ENCODE data around the gene FAM98A. TPM values are rescaled to one million over a fixed set of nuclear protein-coding genes. Genes with fewer than 3 reads are reported as not detected.

Gene FAM98A
- total RNA-seq, 1 donor from 2014 or later = 43.6 TPM

GRCh38 chr2:33606100-33606499 lies 7.0 kb upstream of the FAM98A start:
- Histone ChIP-seq H3K4me3 (no peak overlapping the region), H3K36me3 (no peaks in the 10 kb centered on the region), H3K9me3 (no peaks in the 10 kb centered on the region), H3K27me3 (no peaks in the 10 kb centered on the region), H3K27ac (no peak overlapping the region), H3K4me1 (no peaks in the 10 kb centered on the region)
- no peak for TF ChIP-seq CTCF (IDR thresholded peaks at IDR 0.05)
- no peak for ATAC-seq
- no peak for DNase-seq
- intact Hi-C loops (cut with DNase I) = no loop called here

- H3K27me3 ChIP-seq = no peaks in the 10 kb centered on the region
- TF ChIP-seq CTCF (IDR thresholded peaks at IDR 0.05) = no peak
- H3K9me3 ChIP-seq = no peaks in the 10 kb centered on the region
- intact Hi-C loops (cut with DNase I) = no loop called here
- no peak for ATAC-seq
- H3K36me3 ChIP-seq = no peaks in the 10 kb centered on the region
- H3K27ac ChIP-seq = no peak overlapping the region
- DNase-seq = no peak
- no peaks in the 10 kb centered on the region for H3K4me1 ChIP-seq
- H3K4me3 ChIP-seq = no peak overlapping the region
Observed at GRCh38 chr2:33605056-33605455, 6.0 kb upstream of the FAM98A start.

- H3K4me3 ChIP-seq = no peak overlapping the region
- no peaks in the 10 kb centered on the region for H3K9me3 ChIP-seq
- peaks cover 3% of the 10 kb centered on the region for H3K4me1 ChIP-seq
- no peaks in the 10 kb centered on the region for H3K27me3 ChIP-seq
- intact Hi-C loops (cut with DNase I) = no loop called here
- no peak for TF ChIP-seq CTCF (IDR thresholded peaks at IDR 0.05)
- H3K36me3 ChIP-seq = no peaks in the 10 kb centered on the region
- DNase-seq = no peak
- no peak overlapping the region for H3K27ac ChIP-seq
- no peak for ATAC-seq
Observed at GRCh38 chr2:33603416-33603815, 4.3 kb upstream of the FAM98A start.

- Histone ChIP-seq H3K4me1 (peaks cover 14% of the 10 kb centered on the region), H3K27ac (no peak overlapping the region), H3K27me3 (no peaks in the 10 kb centered on the region), H3K36me3 (no peaks in the 10 kb centered on the region), H3K9me3 (no peaks in the 10 kb centered on the region), H3K4me3 (no peak overlapping the region)
- DNase-seq (no peak), ATAC-seq (no peak)
- TF ChIP-seq CTCF (IDR thresholded peaks at IDR 0.05) = no peak
- intact Hi-C loops (cut with DNase I) = no loop called here
Observed at GRCh38 chr2:33602201-33602830, 3.2 kb upstream of the FAM98A start.

- DNase-seq (no peak), ATAC-seq (no peak)
- peaks cover 19% of the 10 kb centered on the region for H3K4me1 ChIP-seq
- intact Hi-C loops (cut with DNase I) = no loop called here
- TF ChIP-seq CTCF (IDR thresholded peaks at IDR 0.05) = no peak
- peak overlapping the region; percentile 92 for H3K4me3 ChIP-seq
- H3K27me3 ChIP-seq = no peaks in the 10 kb centered on the region
- peaks cover 3% of the 10 kb centered on the region for H3K36me3 ChIP-seq
- H3K9me3 ChIP-seq = no peaks in the 10 kb centered on the region
- peak overlapping the region; percentile 49 for H3K27ac ChIP-seq
Observed at GRCh38 chr2:33599943-33600192, 769 bp upstream of the FAM98A start.

GRCh38 chr2:33598561-33599174 lies 431 bp downstream of the FAM98A start:
- H3K9me3 ChIP-seq = no peaks in the 10 kb centered on the region
- ATAC-seq = peak; percentile 46
- peaks cover 12% of the 10 kb centered on the region for H3K36me3 ChIP-seq
- no peaks in the 10 kb centered on the region for H3K27me3 ChIP-seq
- no peak for DNase-seq
- H3K4me3 ChIP-seq = peak overlapping the region; percentile 92
- peaks cover 19% of the 10 kb centered on the region for H3K4me1 ChIP-seq
- intact Hi-C loops (cut with DNase I) = no loop called here
- TF ChIP-seq CTCF (IDR thresholded peaks at IDR 0.05) = no peak
- H3K27ac ChIP-seq = peak overlapping the region; percentile 87

All from upper lobe of right lung (tissue), 1 donor.